ENCODE results near the gene FLVCR1. TPM values are rescaled to one million over a fixed set of nuclear protein-coding genes. Genes with fewer than 3 reads are reported as not detected.

Gene FLVCR1
- total and polyA plus RNA-seq, 4 donors, result 0.85 to 14.6 (median 2.4) TPM

DNA sequence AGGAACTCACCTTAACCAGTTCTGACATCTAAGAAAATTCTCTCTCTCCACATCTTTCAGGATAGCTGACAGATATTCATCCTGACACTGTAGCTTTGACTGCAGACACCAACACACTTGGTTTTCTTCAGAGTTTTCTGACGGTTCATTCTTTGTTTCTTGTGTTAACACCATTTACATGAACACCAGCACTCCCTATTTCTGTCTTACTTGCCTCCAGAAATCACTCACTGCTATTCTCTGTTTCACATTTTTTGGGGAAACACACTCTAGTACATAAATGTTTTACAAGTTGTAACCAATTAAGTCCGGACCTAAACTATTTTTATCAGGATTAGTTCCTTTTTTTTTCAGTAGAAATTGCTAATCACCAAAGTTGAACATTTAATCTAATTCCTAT lies 15.4 kb downstream of the FLVCR1 start (continued):
- TF ChIP-seq EGR1 (IDR thresholded peaks at IDR 0.05; ENCODE audit: low read depth in 2 of 2), result no peak
- TF ChIP-seq RXRA (IDR thresholded peaks at IDR 0.05), result no peak
- TF ChIP-seq, protein P1, sequence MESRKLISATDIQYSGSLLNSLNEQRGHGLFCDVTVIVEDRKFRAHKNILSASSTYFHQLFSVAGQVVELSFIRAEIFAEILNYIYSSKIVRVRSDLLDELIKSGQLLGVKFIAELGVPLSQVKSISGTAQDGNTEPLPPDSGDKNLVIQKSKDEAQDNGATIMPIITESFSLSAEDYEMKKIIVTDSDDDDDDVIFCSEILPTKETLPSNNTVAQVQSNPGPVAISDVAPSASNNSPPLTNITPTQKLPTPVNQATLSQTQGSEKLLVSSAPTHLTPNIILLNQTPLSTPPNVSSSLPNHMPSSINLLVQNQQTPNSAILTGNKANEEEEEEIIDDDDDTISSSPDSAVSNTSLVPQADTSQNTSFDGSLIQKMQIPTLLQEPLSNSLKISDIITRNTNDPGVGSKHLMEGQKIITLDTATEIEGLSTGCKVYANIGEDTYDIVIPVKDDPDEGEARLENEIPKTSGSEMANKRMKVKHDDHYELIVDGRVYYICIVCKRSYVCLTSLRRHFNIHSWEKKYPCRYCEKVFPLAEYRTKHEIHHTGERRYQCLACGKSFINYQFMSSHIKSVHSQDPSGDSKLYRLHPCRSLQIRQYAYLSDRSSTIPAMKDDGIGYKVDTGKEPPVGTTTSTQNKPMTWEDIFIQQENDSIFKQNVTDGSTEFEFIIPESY (IDR thresholded peaks at IDR 0.05), result no peak
- no peak for TF ChIP-seq TAF1 (conservative IDR thresholded peaks at IDR 0.05)
- no peak for TF ChIP-seq NR2F2 (IDR thresholded peaks at IDR 0.05)
- no peak for TF ChIP-seq YY1 (IDR thresholded peaks at IDR 0.05)
- TF ChIP-seq JUND (IDR thresholded peaks at IDR 0.05), result no peak
- TF ChIP-seq RAD21 (IDR thresholded peaks at IDR 0.05), result no peak

DNA sequence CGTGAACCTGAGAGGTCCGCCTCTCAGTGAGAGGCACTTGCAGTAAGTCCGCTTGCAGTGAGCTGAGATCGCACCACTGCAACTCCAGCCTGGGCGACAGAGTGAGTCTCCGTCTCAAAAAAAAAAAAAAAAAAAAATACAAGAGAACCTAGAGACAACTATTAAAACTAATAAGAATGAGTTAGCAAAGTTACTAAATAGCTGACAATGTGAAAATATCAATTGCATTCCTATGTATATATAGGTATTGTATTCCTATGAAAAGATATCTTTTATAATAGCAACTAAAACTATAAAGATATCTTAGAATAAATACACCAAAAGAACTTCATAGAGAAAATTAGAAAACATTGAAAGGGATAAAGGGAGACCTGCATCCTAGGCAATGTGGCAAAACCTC lies 20.3 kb downstream of the FLVCR1 start:
- DNase-seq (ENCODE audit: low spot score), result no peak
- Histone ChIP-seq H3K27ac (ENCODE audit: low read depth in 1 of 2, low read length in 2 of 2) (no peak overlapping the region), H3K36me3 (ENCODE audit: control insufficient read depth in 4 of 4, insufficient read depth in 3 of 4, low read depth in 1 of 4, low read length in 3 of 4) (peaks cover 0 to 4% (median 2%) of the 10 kb centered on the region in 4 donors), H3K9me3 (ENCODE audit: control insufficient read depth in 4 of 4, low read length in 3 of 4) (no peaks in the 10 kb centered on the region), H3K27me3 (ENCODE audit: control insufficient read depth in 4 of 4, insufficient read depth in 4 of 4, low read length in 3 of 4) (no peaks in the 10 kb centered on the region), H3K4me3 (ENCODE audit: low read depth in 1 of 3, low read length in 3 of 3) (no peak overlapping the region), H3K9ac (ENCODE audit: low read depth in 1 of 2, low read length in 2 of 2) (no peak overlapping the region), H3K4me1 (ENCODE audit: control insufficient read depth in 4 of 4, insufficient read depth in 4 of 4, low read length in 3 of 4) (no peaks in the 10 kb centered on the region)
- over 99% methylated on average over 6 of the region's 6 CpGs for WGBS
- TF ChIP-seq NR2F2 (IDR thresholded peaks at IDR 0.05) (no peak), FOXA1 (IDR thresholded peaks at IDR 0.05) (no peak), CTCF (IDR thresholded peaks at IDR 0.05; ENCODE audit: low read depth, low read length, missing input control) (no peak), YY1 (IDR thresholded peaks at IDR 0.05) (no peak), JUND (IDR thresholded peaks at IDR 0.05) (no peak), EGR1 (IDR thresholded peaks at IDR 0.05; ENCODE audit: low read depth in 2 of 2) (no peak), SP1 (IDR thresholded peaks at IDR 0.05) (no peak), TAF1 (conservative IDR thresholded peaks at IDR 0.05) (no peak), RXRA (IDR thresholded peaks at IDR 0.05) (no peak), GABPA (IDR thresholded peaks at IDR 0.05 in 1 of 2, conservative IDR thresholded peaks at IDR 0.05 in 1 of 2) (no peak), RAD21 (IDR thresholded peaks at IDR 0.05) (no peak), HNF4A (conservative IDR thresholded peaks at IDR 0.05) (no peak), FOXA2 (IDR thresholded peaks at IDR 0.05) (no peak), MAX (IDR thresholded peaks at IDR 0.05) (no peak)
- TF ChIP-seq, protein P2, sequence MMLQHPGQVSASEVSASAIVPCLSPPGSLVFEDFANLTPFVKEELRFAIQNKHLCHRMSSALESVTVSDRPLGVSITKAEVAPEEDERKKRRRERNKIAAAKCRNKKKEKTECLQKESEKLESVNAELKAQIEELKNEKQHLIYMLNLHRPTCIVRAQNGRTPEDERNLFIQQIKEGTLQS (IDR thresholded peaks at IDR 0.05), result no peak
- TF ChIP-seq, protein P3, sequence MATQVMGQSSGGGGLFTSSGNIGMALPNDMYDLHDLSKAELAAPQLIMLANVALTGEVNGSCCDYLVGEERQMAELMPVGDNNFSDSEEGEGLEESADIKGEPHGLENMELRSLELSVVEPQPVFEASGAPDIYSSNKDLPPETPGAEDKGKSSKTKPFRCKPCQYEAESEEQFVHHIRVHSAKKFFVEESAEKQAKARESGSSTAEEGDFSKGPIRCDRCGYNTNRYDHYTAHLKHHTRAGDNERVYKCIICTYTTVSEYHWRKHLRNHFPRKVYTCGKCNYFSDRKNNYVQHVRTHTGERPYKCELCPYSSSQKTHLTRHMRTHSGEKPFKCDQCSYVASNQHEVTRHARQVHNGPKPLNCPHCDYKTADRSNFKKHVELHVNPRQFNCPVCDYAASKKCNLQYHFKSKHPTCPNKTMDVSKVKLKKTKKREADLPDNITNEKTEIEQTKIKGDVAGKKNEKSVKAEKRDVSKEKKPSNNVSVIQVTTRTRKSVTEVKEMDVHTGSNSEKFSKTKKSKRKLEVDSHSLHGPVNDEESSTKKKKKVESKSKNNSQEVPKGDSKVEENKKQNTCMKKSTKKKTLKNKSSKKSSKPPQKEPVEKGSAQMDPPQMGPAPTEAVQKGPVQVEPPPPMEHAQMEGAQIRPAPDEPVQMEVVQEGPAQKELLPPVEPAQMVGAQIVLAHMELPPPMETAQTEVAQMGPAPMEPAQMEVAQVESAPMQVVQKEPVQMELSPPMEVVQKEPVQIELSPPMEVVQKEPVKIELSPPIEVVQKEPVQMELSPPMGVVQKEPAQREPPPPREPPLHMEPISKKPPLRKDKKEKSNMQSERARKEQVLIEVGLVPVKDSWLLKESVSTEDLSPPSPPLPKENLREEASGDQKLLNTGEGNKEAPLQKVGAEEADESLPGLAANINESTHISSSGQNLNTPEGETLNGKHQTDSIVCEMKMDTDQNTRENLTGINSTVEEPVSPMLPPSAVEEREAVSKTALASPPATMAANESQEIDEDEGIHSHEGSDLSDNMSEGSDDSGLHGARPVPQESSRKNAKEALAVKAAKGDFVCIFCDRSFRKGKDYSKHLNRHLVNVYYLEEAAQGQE (IDR thresholded peaks at IDR 0.05), result no peak
- TF ChIP-seq, protein P1 (IDR thresholded peaks at IDR 0.05), result no peak

Measured in liver (tissue), 9 donors.